Colonic mucosa (tissue), 4 donors: ENCODE results near the gene ZNF217. TPM values are rescaled to one million over a fixed set of nuclear protein-coding genes. Genes with fewer than 3 reads are reported as not detected.
A peak's percentile ranks its signal among the peaks of the same experiment; 100 is the strongest.
"Not testable (repeated sequence)": the region's sequence is repeated elsewhere in the genome, so short reads cannot be mapped to it uniquely, and the experiment has no call there.

Experiments
- DNase-seq: peaks from one replicate; pipeline ENCODE4 v3.0.0-alpha.2; 2020
- H3K27ac ChIP-seq: fragments of 200-600 bp; one replicate; pipeline ENCODE4 v1.8.0; 2021
- H3K27me3 ChIP-seq: fragments of 200-600 bp; one replicate; pipeline ENCODE4 v1.8.0; 2021
- H3K36me3 ChIP-seq: fragments of 200-600 bp; one replicate; pipeline ENCODE4 v1.8.0; 2021
- H3K4me1 ChIP-seq: fragments of 200-600 bp; one replicate; pipeline ENCODE4 v1.8.0; 2021; ENCODE audit warnings: mild to moderate bottlenecking
- H3K4me3 ChIP-seq: fragments of 200-600 bp; one replicate; pipeline ENCODE4 v1.8.0; 2021
- H3K9ac ChIP-seq, 2 donors: one replicate each; pipeline ENCODE4 v1.7.0; 2013; ENCODE audit warnings: control low read depth in 2 of 2, low read depth in 2 of 2, low read length in 2 of 2
- H3K9me3 ChIP-seq: fragments of 200-600 bp; one replicate; pipeline ENCODE4 v1.8.0; 2021
- intact Hi-C: fragments of 100-400 bp; cut with DNase I; formaldehyde crosslinking; loops from one replicate; pipeline ENCODE4 v1.14.1; 2022
- total RNA-seq, 2 donors: library from RNA; stranded (reverse); fragmentation: NEBNext Ultra II Directional in 1 of 2; extraction: Animal tissue kit (Norgen Biotek cat#: 25700) in 1 of 2; gene quantifications; one replicate each; pipeline ENCODE4 v1.2.1, GENCODE V29; 2021
- TF ChIP-seq, protein P1 (sequence below): fragments of 200-600 bp; IDR thresholded peaks from one replicate; pipeline ENCODE4 v1.8.0; 2022; ENCODE audit warnings: antibody characterized with exemption, mild to moderate bottlenecking
- donor health status: healthy.
- donor health status: DM: no; HTN: no; CAD: no.
- donor health status: DM: no; HTN: no; CAD: no.

Gene ZNF217
- 10 to 100 TPM; 45.7 to 73.0 TPM for total RNA-seq

DNA sequence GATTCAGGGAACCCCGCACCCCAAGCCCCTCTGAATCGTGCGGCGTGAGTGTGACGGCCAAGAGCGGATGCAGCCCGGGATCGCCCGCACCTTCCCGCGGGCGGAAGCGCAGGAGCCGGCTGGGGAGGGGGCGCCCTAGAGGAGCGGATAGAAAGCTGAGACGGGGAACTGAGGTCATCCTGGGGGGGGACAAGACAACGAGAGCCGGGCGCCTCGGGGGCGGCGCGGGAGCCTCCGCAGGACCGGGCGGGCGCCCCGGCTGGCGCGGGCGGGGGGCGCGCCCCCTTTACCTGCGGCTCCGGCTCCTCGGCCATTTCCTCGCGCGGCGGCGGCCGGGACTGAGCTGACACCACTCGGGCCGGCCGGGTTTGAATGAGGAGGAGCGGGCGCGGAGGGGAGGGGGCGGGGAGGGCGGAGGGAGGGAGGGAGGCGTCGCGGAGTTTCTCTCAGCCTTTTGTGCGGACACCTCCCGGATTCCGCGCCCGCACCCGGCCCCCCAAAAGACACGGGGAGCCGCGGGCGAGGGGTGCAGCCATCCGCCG is at the start of gene ZNF217:
ZNF217 (minus strand) TSS at position 374 of the 542 bp plus-strand sequence. CDS start 11,013 bp downstream, outside the sequence.
- not testable (repeated sequence) for H3K27me3 ChIP-seq, H3K9me3 ChIP-seq, H3K36me3 ChIP-seq, H3K4me1 ChIP-seq
- intact Hi-C loops = loop anchor here (10.0 kb wide), 1 partner anchor 51 kb away; no protein-coding TSS in a partner anchor
- peak within 1 kb of the TSS; percentile 81 to 87 for H3K9ac ChIP-seq
- peak; percentile 81 for DNase-seq
- peak within 1 kb of the TSS; percentile 56 for H3K4me3 ChIP-seq
- peak within 1 kb of the TSS; percentile 92 for H3K27ac ChIP-seq

DNA sequence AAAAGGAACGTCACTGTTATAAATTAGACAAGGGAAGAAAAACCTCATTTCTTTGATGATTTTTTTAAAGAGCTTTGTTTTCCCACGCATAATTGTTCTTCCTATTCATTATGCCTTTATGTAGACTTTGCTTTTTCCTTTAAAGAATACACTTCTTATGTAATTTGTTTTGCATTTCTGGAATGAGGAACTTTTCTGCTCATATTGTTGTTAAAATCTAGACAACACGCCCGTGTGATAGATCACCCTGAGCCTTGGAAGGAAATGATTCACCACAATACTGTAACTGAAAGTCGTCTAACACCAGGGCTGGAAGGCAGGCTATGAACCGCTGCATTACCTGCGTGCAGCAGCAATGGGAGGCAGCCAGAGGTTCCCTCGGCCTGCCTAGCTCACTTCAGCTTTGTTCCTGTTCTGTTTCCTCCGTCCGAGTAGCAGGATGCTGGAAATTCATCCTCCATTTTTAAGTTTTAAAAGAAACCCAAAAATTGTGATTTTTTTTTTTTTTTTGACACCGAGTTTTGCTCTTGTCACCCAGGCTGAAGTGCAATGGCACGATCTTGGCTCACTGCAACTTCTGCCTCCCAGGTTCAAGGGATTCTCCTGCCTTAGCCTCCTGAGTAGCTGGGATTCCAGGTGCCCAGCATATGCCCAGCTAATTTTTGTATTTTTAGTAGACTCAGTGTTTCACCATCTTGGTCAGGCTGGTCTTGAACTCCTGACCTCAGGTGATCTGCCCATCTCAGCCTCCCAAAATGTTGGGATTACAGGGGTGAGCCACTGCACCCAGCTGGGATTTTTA is 49.6 kb upstream of the ZNF217 start:
- Histone ChIP-seq H3K27me3 (no peaks in the 10 kb centered on the region), H3K4me1 (peaks cover 6% of the 10 kb centered on the region), H3K4me3 (no peak overlapping the region), H3K36me3 (no peaks in the 10 kb centered on the region), H3K9me3 (no peaks in the 10 kb centered on the region), H3K27ac (peak overlapping the region; percentile 88), H3K9ac (peak overlapping the region in 1 of 2 donors; percentile 70)
- DNase-seq = peak; percentile 67
- intact Hi-C loops = loop anchor here (10.0 kb wide), 1 partner anchor 48 kb away; the partner anchor contains the start of gene ZNF217
- TF ChIP-seq, protein P1, sequence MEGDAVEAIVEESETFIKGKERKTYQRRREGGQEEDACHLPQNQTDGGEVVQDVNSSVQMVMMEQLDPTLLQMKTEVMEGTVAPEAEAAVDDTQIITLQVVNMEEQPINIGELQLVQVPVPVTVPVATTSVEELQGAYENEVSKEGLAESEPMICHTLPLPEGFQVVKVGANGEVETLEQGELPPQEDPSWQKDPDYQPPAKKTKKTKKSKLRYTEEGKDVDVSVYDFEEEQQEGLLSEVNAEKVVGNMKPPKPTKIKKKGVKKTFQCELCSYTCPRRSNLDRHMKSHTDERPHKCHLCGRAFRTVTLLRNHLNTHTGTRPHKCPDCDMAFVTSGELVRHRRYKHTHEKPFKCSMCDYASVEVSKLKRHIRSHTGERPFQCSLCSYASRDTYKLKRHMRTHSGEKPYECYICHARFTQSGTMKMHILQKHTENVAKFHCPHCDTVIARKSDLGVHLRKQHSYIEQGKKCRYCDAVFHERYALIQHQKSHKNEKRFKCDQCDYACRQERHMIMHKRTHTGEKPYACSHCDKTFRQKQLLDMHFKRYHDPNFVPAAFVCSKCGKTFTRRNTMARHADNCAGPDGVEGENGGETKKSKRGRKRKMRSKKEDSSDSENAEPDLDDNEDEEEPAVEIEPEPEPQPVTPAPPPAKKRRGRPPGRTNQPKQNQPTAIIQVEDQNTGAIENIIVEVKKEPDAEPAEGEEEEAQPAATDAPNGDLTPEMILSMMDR = no peak

DNA sequence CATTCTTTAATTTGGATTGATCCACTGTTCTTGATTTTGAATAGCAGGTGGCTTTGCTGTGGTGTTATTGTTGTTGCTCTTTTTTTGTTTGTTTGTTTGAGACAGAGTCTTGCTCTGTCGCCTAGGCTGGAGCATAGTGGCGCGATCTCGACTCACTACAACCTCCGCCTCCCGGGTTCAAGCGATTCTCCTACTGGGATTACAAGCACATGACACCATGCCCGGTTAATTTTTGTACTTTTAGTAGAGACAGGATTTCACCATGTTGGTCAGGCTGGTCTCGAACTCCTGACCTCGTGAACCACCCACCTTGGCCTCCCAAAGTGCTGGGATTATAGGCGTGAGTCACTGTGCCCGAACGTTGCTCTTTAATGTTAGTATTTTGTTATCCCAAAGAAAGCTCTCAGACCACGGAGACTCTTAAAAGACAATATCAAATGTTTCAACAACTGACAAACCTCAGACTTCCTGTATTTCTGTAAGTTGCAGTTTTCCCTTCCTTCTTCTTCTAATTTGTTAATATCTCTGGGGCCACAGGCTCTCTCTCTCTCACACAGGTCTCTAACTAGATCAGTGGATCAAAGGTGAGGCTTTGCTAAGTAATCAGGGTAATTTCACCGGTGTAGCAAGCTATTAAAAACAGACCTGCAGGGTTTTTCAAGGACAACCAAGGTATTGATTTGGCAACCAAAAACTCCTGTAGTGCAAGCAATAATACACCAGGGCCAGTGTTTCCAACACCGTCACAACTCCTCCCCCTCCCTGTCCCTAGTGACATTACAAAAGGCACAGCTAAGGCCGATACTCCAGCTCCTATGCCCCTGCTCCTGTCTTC is 48.8 kb upstream of the ZNF217 start:
- H3K4me3 ChIP-seq = no peak overlapping the region
- H3K27me3 ChIP-seq = no peaks in the 10 kb centered on the region
- H3K4me1 ChIP-seq = peaks cover 6% of the 10 kb centered on the region
- peak overlapping the region; percentile 88 for H3K27ac ChIP-seq
- intact Hi-C loops = loop anchor here (10.0 kb wide), 1 partner anchor 48 kb away; the partner anchor contains the start of gene ZNF217
- H3K9me3 ChIP-seq = no peaks in the 10 kb centered on the region
- H3K9ac ChIP-seq = peak overlapping the region; percentile 19 to 70
- no peaks in the 10 kb centered on the region for H3K36me3 ChIP-seq
- DNase-seq = peak; percentile 71
- TF ChIP-seq, protein P1 = no peak

DNA sequence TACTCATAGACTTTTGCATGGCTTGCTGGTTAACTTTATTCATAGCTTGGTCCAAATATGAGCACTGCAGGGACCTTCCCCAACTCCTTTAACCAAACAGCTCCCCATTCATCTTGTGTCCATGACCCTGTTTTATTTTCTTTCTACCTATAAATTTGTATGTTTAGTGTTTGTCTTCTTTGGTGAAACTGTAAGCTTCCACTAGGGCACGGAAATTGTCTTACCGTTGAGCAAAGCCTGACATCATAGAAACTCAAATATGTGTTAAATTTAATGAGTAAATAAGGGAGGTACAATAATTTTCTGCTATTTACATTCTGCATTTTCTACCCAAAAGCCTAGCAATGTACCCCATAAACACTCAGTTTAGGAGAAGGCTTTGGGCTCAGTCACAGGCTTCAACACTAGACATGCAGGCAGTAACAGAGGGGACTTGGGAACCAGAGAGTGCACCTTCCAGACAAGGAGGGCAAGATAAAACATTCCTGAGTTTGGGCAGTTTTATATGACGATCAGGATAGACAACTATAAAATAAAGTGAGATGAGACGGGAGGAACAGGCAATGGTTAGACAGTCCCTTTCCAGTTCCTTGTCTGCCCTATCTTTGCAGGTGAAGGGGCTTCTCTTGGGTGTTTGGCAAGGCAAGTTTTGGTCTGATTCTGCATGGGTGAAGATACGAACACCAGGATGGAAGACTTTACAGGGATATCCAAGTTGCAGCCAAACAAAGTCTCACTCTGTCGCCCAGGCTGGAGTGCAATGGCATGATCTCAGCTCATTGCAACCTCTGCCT is 46.2 kb upstream of the ZNF217 start:
- intact Hi-C loops = loop anchor here (10.0 kb wide), 1 partner anchor 45 kb away; the partner anchor contains the start of gene ZNF217
- no peak overlapping the region for H3K9ac ChIP-seq
- H3K36me3 ChIP-seq = no peaks in the 10 kb centered on the region
- no peak for DNase-seq
- H3K27ac ChIP-seq = no peak overlapping the region
- H3K4me1 ChIP-seq = peaks cover 6% of the 10 kb centered on the region
- H3K27me3 ChIP-seq = no peaks in the 10 kb centered on the region
- H3K9me3 ChIP-seq = no peaks in the 10 kb centered on the region
- TF ChIP-seq, protein P1 = no peak
- H3K4me3 ChIP-seq = no peak overlapping the region

DNA sequence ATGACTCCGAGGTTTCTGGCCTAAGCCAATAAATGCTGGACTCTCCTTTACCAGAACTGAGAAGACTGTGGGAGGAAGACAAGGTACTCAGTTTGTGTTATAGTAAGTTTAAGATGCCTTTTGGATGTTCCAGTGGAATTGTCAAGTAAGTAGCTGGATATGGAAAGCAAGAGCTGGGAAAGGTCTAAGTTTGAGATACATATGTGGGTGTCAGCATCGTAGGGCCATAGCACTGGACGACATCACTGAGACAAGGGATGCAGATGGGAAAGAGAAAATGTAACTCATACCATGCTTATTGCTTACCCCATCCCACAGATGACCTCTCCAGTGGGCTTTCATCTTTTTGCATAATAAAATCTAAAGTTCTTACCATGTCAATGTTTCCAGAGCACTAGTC is 45.5 kb upstream of the ZNF217 start:
- Histone ChIP-seq H3K4me1 (peaks cover 6% of the 10 kb centered on the region), H3K9ac (no peak overlapping the region), H3K4me3 (no peak overlapping the region), H3K27ac (no peak overlapping the region), H3K36me3 (no peaks in the 10 kb centered on the region), H3K27me3 (no peaks in the 10 kb centered on the region), H3K9me3 (no peaks in the 10 kb centered on the region)
- intact Hi-C loops = no loop called here
- TF ChIP-seq, protein P1 = no peak
- DNase-seq = no peak

DNA sequence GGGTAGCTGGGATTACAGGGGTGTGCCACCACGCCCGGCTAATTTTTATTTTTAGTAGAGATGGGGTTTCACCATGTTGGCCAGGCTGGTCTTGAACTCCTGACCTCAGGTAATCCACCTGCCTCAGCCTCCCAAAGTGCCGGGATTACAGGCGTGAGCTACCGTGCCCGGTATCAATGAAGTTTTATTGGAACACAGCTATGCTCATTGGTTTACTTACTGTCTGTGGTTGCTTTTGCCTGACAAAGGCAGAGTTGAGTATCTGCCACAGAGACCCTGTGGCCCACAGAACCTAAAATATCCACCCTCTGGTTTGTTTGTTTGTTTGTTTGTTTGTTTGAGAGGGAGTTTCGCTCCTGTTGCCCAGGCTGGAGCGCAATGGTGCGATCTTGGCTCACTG is 43.7 kb upstream of the ZNF217 start:
- H3K36me3 ChIP-seq, DNase-seq, H3K9me3 ChIP-seq, H3K4me1 ChIP-seq, H3K27ac ChIP-seq, H3K4me3 ChIP-seq, H3K27me3 ChIP-seq, H3K9ac ChIP-seq, intact Hi-C loops: not testable (repeated sequence)
